OCI-M1 (cell line): ENCODE results near the gene ERC1.

Experiments used
- DNase-seq: peaks from one replicate; lab custom pipeline; 2025; lab: John Stamatoyannopoulos, UW

Gene ERC1

DNA sequence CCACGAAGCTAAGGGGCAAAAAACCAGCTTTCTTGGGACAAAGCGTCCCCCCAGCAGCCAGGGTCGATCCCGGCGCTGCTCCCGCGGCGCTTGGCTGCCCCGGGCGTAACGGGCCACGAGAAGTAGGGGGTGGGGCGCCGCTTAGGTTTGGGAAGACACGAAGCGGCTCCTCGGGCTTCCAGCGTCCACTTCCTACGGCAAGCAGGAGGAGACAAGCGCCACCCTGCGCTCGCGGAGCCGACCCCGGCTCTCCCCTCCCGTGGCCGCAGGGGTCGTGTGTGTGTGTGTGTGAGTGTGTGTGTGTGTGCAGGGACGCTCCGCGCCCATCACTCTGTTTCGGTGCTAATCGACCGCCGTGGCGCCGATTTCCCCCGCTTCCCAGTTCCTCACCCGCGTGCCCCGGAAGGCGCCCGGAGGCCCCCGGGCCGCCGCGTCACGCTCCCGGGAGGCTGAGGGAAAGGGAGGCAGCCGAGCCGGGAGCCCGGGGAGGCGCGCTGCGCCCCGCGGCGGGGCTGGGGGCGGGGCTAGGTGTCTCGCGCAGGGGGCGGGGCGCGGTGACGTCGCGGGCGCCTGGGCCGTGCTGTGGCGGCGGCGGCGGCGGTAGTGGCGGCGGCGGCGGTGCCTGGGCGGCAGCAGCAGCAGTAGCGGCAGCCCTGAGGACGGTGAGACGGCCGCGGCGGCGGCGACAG is at the start of gene ERC1:
Gene ERC1 (plus strand): TSS at position 563 of the 689 bp plus-strand sequence. CDS start 36,681 bp downstream, outside the sequence.
- peak; percentile 91 for DNase-seq

DNA sequence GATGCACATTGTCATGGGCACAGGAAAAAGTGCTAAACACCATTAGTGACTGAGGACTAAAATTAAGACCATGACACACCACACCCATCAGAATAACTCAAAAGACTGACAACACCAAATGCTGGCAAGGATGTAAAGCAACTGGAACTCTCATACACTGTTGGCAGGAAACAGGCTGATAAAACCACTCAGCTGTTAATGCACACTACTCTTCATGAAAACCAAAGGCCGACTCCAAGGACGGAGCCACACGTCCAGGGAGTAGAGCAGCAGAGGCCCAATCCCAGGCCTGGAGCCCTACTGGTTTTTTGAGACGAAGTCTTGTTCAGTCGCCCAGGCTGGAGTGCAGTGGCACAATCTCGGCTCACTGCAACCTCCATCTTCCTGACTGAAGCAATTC is 48.0 kb upstream of the ERC1 start:
- no peak for DNase-seq

DNA sequence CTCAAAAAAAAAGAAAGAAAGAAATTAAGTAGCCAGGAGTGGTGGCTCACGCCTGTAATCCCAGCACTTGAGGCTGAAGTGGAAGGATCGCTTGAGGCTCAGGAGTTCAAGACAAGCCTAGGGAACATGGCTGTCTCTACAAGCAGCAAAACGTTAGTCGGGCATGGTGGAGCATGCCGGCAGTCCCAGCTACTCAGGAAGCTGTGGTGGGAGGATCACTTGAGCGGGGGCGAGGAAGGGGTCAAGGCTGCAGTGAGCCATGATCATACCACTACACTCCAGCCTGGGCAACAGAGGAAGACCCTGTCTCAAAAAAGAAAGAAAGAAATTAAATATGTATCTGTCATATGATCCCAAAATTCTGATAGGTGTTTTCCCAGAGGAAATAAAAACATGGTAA is 46.8 kb upstream of the ERC1 start:
- no peak for DNase-seq

DNA sequence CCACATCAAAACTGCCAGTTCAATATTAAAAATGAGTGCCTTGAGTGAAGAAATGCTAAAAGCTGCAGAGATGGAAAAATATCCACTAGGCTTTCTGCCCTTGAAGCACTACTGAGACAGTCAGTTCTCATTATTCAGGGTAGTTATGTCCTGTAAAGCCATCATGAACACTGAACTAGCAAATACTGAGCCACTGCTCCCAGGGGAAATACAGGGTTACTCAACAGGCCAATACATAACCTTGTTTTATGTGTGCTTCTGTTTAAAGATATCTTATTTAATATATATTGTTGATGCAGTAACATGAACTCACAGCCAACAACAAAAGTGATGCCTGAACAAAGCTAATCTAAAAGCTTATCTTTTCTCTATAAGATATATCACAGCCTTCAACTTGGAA is 44.8 kb upstream of the ERC1 start:
- DNase-seq, result no peak

DNA sequence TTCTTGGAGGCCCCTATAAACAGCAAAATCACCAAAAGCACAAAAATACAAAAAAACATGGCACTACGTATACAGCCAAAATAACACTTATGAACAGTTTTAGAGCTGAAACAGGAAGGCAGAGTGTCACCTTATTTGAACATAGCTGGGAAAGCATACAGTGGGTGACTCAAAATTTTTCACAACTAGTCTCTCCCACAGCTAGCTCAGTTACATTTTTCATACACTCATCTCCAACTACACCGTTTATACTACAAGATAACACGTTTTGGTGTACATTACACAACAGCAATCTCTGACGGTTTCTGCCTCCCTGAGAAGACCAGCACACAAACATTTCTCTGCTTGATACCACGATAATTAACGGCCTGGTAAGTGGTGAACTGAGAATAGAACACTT is 44.4 kb upstream of the ERC1 start:
- no peak for DNase-seq

DNA sequence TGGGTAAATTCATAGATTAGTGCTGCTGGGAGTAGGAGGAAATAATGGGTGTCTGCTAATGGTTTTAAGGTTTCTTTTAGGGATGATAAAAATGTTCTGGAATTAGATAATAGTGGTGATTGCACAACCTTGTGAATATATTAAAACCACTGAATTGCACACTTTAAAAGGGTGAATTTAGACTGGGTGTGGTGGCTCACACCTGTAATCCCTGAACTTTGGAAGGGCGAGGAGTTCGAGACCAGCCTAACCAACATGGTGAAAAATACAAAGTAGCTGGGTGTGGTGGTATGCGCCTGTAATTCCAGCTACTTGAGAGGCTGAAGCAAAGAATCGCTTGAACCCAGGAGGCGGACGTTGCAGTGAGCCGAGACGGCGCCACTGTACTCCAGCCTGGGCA is 42.8 kb upstream of the ERC1 start:
- DNase-seq, result no peak

DNA sequence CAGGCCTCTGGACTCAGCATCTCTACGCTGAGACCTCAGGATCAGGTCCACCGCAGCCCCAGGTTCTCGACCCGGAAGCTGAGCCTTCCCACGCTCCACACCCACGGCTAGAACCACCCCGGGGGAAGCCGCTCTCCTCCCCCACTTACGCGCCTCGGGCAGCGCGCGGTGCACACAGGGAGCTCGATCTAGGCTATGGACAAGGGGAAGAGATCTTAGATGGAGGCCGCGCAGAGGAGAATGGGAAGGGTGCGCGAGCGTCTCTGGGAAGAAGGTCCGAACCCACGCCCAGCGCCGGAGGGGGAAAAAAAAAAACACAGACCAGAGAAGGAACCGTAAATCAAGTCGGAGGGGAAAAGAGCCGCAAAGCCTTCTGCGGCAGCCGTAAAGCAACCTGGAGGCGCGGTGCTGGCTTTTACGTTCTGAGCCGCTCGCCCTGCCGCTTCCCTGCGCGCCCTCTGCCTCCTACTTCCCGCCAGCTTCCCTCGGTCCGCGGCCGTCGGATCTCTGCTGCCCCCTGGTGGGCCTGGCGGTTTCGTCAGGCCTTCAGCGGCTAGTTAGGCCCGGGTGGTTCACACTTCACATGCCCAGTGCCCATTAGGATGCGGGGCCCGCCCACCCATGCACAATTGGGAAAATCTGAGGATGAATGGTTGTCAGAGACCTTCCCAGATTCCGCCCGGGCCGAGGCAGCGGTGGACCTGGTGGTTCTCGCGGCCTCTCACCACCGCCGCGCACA is 41.4 kb upstream of the ERC1 start, which contains the start of gene RAD52:
Gene RAD52 (minus strand): TSS at position 242 of the 739 bp plus-strand sequence. CDS start 16,636 bp downstream, outside the sequence.
- peak; percentile 99 for DNase-seq

DNA sequence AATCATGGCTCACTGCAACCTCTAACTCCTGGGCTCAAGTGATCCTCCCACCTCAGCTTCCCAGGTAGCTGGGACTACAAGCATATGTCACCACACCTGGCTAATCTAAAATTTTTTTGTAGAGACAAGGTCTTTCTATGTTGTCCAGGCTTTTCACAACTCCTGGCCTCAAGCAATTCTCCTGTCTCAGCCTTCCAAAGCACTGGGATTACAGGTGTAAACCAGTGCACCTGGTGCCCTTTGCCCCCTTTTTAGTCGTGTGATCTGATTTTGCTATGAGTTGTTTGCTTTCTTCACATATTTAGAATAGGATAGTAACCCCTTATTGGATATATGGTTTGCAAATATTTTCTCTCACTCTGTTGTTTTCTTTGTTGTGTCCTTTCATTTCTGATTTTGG is 39.8 kb upstream of the ERC1 start:
- no peak for DNase-seq

DNA sequence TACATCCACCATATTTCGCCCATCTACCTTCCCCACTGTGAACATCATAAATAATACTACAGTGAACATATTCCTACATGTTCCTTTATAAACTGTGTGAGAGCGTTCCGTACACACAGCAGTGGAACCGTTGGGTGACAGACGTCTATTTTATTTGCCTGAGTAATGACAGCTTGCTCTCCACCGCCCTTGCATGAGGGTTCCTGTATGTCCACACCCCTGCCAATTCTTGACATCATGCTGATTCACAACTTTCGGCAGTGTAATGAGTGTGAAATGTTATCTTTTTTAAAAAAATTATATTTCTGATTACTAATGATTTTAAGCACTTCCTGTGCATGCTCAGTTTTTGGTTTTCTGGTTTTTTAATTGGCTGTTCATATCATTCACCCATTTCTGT is 37.2 kb upstream of the ERC1 start:
- no peak for DNase-seq

DNA sequence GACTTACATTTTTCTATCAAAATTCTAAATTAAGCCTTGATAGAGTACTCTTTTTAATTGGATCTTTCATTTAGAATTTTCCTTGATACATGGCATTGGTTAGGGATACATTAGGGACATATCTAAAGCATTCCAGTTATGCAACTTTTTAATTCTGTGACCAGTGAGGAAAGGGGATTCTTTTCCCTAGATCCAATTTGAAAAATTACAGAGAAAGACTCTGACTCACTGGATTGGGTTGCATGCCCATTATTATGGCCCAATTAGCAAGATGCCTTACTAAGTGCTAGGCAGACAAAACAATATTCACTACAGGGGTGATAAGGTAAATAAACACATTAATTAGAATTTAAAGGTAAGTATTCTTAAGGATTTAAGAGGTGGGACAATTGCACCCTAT is 36.3 kb upstream of the ERC1 start:
- DNase-seq, result no peak

DNA sequence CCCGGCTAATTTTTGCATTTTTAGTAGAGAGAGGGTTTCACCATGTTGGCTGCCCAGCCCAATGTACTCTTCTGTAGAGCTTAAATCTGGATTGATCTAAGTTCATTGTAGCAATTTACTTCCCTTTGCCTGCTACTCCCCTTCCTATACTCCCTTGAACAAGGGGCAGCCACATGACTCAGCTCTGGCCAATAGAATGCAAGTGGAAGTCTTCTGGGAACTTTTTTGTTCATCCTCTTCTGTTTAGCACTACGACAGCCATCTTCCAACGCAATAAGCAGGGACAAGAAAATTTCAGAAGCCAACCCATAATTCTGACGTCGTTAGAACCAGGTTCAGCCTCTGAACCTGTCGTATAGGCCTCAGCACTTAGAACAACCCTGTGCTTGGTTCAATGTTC is 35.1 kb upstream of the ERC1 start:
- DNase-seq, result no peak

DNA sequence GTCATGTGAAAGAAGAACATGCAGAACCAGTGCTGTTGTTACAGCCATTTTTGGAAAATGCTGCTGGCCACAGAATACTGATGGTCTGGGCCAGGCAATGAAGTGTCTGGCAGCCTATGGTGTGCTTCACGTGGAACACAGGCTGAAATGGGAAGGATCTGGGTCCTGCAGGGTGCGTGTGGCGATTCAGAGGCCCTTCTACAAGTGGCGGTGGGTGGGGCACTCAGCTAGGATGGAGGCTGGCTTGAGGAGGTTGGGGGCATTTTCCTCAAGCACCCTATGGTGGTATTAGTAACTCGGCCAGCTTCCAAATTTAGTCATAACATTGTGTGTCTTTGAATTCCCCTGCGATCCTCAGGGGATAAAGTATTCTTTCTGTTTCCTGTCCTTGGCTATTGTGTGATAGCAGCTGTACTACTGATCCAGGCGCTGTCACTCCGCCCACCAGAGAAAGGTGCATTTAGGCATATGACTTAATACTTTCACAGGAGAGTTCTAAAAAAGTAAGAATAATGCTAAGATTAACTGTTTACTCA is 32.4 kb upstream of the ERC1 start:
- no peak for DNase-seq

DNA sequence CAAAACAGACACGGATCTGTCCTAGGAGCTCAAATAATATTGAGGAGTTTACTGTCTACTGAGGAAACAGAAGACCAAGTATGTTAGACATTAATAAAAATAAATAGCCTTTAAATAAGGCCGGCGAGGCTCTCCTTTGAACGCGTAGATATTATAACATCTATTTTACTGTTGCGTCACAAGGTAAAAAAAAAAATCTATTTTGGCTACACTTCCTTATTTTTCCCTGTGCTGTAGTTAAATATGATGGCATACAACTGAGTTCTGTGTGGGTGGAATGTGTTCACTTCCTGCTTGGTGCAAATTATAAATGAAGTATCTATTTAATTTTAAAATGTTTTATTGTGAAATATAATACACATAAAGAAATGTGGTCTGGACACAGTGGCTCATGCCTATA is 24.3 kb upstream of the ERC1 start:
- DNase-seq, result no peak

DNA sequence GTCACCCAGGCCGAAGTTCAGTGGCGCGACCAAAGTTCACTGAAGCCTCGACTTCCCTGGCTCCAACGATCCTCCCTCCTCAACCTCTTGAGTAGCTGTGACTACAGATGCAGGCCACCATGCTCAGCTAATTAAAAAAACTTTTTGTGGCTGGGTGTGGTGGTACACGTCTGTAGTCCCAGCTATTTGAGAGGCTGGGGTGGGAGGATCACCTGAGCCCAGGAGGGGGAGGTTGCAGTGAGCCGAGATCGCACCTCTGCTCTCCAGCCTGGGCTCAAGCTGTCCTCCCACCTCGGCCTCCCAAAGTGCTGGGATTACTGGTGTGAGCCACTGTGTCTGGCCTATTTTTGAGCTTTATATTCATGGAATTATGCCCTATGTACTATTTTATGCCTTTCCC is 23.4 kb upstream of the ERC1 start:
- no peak for DNase-seq

DNA sequence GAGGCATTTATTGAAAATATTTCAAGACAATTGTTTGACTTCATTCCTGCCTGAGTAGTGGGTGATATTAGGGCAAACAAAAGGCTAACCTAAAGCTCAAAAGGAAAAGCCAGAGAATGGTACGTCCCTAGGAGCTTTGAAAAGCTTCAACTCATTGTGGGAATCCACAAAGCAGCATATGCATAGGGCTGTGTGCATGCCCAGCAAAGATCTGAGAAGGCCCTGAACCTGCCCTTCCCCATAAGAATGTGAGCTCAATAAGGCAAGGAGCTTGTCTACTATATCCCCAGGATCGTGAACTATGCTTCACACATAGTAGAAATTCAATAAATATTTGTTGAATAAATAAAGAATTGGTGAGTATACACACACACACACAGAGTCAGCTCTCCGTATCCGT is 22.5 kb upstream of the ERC1 start:
- DNase-seq, result no peak

DNA sequence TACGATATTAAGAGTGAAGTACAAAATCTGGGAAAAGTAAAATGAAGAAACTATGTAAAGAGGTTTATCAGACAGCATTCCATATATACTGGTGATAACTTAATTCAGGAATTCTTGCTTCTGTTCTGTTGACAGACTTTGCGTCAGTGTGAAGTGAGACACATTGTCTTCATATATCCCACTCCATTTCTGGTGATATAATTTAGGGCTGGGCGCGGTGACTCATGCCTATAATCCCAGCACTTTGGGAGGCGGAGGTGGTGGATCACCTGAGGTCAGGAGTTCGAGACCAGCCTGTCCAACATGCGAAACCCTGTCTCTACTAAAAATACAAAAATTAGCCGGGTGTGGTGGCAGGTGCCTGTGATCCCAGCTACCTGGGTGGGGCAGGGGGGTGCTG is 21.2 kb upstream of the ERC1 start:
- no peak for DNase-seq

DNA sequence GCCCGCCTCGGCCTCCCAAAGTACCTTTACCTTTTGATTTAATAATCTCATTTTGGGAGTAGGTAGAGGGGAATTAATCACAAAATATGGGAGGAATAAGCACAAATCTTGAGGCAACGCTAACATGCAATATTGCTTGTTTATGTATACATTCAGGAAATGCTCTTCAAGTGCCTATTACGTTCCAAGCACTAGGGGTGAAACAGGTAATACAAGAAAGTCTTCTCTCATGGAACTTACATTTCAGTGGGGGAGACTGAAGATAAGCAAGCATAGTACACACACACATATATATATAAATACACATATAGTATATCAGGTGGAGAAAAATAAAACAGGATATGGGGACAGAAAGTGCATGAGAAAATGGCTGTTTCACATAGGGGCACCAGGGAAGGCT is 19.0 kb upstream of the ERC1 start:
- DNase-seq, result no peak

DNA sequence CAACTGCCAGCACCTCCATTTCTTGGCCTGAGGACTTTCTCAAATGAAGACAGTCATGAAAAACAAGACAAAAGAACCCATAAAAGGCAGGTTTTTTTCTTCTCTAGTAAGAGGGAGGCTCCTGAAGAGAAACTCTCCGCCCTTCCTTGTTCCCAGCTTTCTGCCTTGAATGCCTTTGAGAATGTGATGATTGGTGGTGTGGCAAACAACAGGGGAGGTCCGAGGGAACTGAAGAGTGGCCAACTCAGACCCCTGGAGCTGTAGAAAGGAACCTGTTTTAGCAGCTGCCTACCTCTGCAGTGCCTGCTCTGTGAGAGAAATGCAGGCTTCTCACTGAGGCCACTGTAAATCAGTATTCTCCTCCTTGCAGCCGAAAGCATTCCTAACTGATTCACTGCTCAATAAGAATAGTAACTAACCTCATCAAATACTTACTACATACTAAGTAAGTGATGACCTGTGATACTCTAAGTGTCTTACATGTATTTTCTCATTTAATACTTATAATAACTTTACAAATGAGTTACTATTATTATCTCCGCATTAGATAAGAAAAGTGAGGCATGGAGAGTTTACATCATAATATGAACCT is 16.7 kb upstream of the ERC1 start:
- DNase-seq, result no peak

DNA sequence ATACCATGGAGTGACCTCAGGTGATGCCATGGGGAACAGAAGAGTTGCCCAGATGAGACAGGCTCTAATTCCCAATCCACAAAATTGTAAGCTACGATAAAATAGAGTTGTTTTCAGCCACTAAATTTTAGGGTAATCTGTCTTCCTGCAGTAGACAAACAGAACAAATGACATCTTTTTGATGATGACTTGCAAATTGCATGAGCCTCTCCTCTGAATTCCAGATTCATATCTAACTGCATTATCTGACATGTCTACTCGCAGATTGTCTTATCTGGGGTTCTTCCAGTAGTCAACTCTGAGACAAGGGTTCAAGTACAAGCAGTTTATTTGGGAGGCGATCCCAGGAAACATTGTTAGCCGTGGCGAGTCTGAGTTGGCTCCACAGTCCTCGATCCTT is 14.4 kb upstream of the ERC1 start:
- DNase-seq, result no peak

DNA sequence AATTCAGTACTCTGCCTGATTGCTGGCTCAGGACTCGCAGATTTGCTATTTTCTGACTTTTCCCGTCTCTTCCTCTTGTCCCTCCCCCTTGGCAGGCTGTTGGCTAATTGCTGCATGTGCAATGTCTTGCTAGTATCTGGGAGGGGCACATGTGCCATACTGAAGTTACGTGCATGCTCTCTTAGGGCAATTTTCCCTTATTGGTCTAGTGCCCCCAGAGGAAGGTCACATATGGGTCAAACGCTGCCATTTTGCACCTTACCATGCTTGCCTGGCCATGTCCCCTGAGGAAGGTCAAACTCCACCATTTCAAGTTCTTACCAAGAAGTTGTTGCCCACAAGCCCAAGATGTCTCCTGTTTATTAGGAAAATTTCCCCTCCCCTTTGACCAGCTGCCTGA is 13.9 kb upstream of the ERC1 start:
- DNase-seq, result no peak

DNA sequence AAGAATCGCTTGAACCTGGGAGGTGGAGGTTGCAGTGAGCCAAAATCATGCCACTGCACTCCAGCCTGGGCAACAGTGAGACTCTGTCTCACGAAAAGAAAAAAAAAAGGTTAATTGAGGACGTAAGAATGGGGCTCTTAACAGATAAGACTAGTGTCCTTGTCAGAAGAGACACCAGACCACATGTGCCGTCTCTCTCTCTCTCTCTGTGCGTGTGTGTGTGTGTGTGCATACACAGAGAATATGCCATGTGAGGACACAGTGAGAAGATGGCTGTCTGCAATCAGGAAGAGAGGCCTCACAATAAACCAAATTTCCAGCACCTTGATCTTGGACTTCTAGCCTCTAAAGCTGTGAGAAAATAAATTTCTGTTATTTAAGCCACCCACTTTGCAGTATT is 11.7 kb upstream of the ERC1 start:
- peak; percentile 46 for DNase-seq

DNA sequence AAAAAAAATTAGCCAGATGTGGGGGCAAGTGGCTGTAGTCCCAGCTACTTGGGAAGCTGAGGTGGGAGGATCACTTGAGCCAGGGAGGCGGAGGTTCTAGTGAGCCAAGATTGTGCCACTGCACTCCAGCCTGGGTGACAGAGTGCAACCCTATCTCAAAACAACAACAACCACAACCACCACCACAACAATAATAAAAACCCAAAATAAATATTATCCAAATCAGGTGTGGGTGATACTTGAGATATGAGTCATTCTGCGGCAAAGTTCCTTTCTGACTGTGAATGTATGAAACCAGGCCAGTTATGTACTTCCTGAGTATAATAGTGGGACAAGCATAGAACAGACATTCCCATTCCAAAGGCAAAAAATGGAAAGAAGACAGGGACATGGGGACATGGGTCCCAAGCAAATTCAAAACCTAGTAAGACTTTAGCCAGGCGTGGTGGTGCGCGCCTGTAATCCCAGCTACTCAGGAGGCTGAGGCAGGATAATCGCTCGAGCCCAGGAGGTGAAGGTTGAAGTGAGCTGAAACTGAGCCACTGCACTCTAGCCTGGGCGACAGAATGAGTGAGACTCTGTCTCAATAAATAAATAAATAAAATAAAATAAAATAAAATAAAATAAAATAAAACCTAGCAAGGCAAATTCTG is 9.7 kb upstream of the ERC1 start:
- no peak for DNase-seq

DNA sequence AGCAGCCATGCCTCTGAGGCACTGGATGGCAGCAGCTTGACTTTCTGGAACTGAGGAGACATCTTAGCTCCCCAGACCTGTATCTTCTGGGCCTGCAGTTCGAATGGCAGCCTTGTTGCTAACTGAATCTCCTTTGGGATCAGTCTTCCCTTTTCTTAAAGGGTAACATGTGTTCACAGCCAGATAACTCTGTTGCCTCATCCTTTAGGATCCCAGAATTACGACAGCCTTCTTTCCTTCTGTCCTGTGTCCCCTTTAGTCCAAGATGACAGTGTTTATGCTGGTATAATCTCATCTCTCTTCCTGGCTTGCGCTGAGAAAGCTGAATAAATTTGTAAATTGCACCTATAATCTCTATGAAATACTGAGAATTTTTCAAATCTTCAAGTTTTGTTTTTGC is 9.1 kb upstream of the ERC1 start:
- peak; percentile 27 for DNase-seq
